Measurements from ENCODE around the gene UNC5B. TPM values are rescaled to one million over a fixed set of nuclear protein-coding genes. Genes with fewer than 3 reads are reported as not detected.

UNC5B gene
- polyA plus RNA-seq, 1 experiment, result 8.1 TPM

DNA sequence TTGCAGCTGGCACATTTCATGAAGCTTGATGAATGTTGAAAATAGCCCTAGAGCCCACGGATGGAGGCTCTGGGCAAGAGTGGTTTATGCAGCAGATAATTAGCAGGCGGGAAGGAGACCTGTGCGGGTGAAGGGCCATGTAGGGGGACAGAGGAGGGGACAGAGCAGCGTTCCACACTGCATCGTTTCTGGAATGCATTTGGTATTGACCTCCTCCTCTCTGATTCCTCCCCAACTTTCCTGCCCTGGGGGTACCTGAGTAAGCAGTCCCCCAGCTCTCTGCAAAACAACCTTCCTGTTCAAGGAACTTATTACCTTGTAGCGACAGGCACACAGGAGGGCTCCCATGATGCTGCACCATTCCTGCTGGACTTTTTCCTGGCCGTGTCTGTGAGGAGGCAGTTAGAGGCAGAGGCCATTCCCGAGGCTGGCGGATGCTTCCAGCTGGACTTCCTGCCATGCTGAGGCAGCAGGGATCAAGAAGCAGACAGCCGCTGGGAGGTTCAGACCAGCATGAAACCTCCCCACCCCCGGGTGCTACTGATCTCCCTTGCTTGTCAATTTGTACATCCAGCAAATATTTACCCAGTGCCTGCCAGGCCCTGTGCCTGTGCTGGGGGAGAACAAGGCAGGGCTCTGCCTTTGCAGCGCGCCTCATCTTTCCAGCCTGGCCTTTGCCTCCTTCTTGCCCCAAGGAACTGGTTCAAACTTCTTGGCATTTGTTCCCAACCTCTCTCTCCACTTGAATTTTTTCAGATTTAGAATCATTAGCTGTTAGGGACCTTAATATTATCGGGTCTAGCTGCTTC is 135.4 kb downstream of the UNC5B start:
- peaks cover 39% of the 10 kb centered on the region for H3K27me3 ChIP-seq (ENCODE audit: control insufficient read depth, insufficient read depth, low read length)
- ChIA-PET CTCF (interaction anchor here (0.6 kb wide), 1 partner anchor 571 kb away, joined by 5 read pairs; no protein-coding TSS in a partner anchor), POLR2A (no interaction called here)
- H3K4me3 ChIP-seq (ENCODE audit: low read depth, low read length), result no peak overlapping the region
- TF ChIP-seq, protein P1, sequence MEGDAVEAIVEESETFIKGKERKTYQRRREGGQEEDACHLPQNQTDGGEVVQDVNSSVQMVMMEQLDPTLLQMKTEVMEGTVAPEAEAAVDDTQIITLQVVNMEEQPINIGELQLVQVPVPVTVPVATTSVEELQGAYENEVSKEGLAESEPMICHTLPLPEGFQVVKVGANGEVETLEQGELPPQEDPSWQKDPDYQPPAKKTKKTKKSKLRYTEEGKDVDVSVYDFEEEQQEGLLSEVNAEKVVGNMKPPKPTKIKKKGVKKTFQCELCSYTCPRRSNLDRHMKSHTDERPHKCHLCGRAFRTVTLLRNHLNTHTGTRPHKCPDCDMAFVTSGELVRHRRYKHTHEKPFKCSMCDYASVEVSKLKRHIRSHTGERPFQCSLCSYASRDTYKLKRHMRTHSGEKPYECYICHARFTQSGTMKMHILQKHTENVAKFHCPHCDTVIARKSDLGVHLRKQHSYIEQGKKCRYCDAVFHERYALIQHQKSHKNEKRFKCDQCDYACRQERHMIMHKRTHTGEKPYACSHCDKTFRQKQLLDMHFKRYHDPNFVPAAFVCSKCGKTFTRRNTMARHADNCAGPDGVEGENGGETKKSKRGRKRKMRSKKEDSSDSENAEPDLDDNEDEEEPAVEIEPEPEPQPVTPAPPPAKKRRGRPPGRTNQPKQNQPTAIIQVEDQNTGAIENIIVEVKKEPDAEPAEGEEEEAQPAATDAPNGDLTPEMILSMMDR (IDR thresholded peaks at IDR 0.05; ENCODE audit: low read depth, low read length), result no peak
- H3K27ac ChIP-seq (ENCODE audit: low read depth, low read length), result no peak overlapping the region
- no peak for DNase-seq (ENCODE audit: low read depth, low spot score)
- no peaks in the 10 kb centered on the region for H3K9me3 ChIP-seq (ENCODE audit: control insufficient read depth, insufficient read depth, low read length)

DNA sequence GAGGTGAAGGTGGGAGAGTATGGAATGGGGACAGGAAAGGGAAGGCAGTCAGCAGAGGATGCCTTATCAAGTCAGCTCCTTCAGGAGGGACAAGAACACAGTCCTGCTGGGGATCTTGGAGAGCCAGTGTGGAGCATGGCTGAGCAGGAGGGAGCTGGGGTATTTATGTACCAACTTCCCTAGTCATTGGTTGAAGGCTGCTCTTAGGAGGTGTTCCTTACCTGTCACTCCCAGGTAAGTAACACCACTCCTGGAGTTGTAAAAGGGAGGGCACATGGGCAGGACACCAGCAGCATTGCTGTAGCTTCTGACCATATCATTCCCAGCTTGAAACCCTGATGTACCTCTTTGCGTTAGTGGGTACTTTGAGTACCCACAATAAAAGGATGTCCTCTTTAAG is 136.5 kb downstream of the UNC5B start:
- TF ChIP-seq, protein P1 (IDR thresholded peaks at IDR 0.05; ENCODE audit: low read depth, low read length), result no peak
- ChIA-PET POLR2A (no interaction called here), CTCF (interaction anchor here (0.6 kb wide), 1 partner anchor 570 kb away, joined by 5 read pairs; no protein-coding TSS in a partner anchor)
- Histone ChIP-seq H3K9me3 (ENCODE audit: control insufficient read depth, insufficient read depth, low read length) (no peaks in the 10 kb centered on the region), H3K27ac (ENCODE audit: low read depth, low read length) (no peak overlapping the region), H3K27me3 (ENCODE audit: control insufficient read depth, insufficient read depth, low read length) (peaks cover 39% of the 10 kb centered on the region), H3K4me3 (ENCODE audit: low read depth, low read length) (no peak overlapping the region)
- no peak for DNase-seq (ENCODE audit: low read depth, low spot score)

DNA sequence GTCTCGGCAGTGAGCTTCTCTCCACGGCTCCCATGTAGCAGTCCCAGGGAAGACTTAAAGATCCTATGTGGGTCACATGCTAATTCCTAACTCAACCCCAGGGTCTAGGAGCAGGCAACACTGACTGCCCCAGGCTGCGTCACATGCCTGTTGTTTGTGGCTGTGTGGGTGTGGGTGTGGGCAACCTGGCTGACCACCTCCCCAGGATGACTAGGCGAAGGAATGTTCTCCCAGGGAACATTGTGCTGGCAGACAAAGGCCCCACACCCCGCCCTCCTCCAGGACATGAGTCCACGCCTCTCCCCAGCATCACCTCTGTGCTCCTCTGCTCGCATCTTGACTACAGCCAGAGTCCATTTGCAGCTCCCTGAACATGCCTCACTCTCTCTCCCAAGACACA is 137.0 kb downstream of the UNC5B start:
- Histone ChIP-seq H3K4me3 (ENCODE audit: low read depth, low read length) (no peak overlapping the region), H3K27ac (ENCODE audit: low read depth, low read length) (no peak overlapping the region), H3K27me3 (ENCODE audit: control insufficient read depth, insufficient read depth, low read length) (peaks cover 34% of the 10 kb centered on the region), H3K9me3 (ENCODE audit: control insufficient read depth, insufficient read depth, low read length) (no peaks in the 10 kb centered on the region)
- CTCF ChIA-PET, result no interaction called here
- POLR2A ChIA-PET, result no interaction called here
- no peak for DNase-seq (ENCODE audit: low read depth, low spot score)
- TF ChIP-seq, protein P1 (IDR thresholded peaks at IDR 0.05; ENCODE audit: low read depth, low read length), result no peak

DNA sequence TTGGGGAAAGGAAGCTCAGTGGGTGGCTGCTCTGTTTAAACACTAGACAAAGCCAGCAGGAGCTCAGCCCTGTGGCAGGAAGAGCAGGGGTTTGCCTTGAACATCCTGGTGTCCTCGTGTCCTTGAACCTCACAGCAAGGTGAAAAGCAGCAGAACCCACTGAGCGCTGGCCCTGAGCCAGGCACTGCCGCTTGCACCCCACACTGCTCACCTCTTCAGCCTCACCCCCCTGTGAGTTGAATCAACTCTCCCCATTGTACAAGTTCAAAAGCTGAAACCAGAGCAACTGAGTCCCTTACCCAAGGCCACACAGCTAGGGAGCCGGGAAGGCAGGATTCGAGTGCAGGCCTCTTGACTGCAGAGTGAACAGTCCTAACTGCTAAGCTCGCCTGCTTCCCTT is 138.7 kb downstream of the UNC5B start:
- POLR2A ChIA-PET, result no interaction called here
- CTCF ChIA-PET, result no interaction called here

More for the DNA sequence above, 138.7 kb downstream of the UNC5B start:
- no peak overlapping the region for H3K4me3 ChIP-seq (ENCODE audit: low read depth, low read length)
- no peak overlapping the region for H3K27ac ChIP-seq (ENCODE audit: low read depth, low read length)
- TF ChIP-seq, protein P1 (IDR thresholded peaks at IDR 0.05; ENCODE audit: low read depth, low read length), result no peak
- no peaks in the 10 kb centered on the region for H3K9me3 ChIP-seq (ENCODE audit: control insufficient read depth, insufficient read depth, low read length)
- no peak for DNase-seq (ENCODE audit: low read depth, low spot score)
- H3K27me3 ChIP-seq (ENCODE audit: control insufficient read depth, insufficient read depth, low read length), result peaks cover 19% of the 10 kb centered on the region
